Left forelimb (tissue), 1 donor: Measurements from ENCODE around the gene DVL3.
"Not testable (repeated sequence)": the region's sequence is repeated elsewhere in the genome, so short reads cannot be mapped to it uniquely, and the experiment has no call there.

Experiments used
- DNase-seq: peaks from one replicate; pipeline ENCODE4 v3.0.0-alpha.2; 2018; ENCODE audit warnings: low spot score

The DVL3 gene

GRCh38 chr3:184155644-184156521, 706 bp downstream of the DVL3 start:
- DNase-seq, result no peak

GRCh38 chr3:184156522-184156955, 1.4 kb downstream of the DVL3 start:
- DNase-seq, result peak; percentile 81

- no peak for DNase-seq
Observed at GRCh38 chr3:184157206-184157605, 2.0 kb downstream of the DVL3 start.

- DNase-seq, result no peak
Observed at GRCh38 chr3:184158404-184158803, 3.2 kb downstream of the DVL3 start.

GRCh38 chr3:184160456-184160855, 5.3 kb downstream of the DVL3 start:
- no peak for DNase-seq

- not testable (repeated sequence) for DNase-seq
Observed at GRCh38 chr3:184162571-184163070, 7.4 kb downstream of the DVL3 start.

- DNase-seq, result no peak
Observed at GRCh38 chr3:184164648-184165330, 9.6 kb downstream of the DVL3 start.

GRCh38 chr3:184165543-184165942, 10.4 kb downstream of the DVL3 start:
- DNase-seq, result no peak

- no peak for DNase-seq
Observed at GRCh38 chr3:184166671-184167070, 11.5 kb downstream of the DVL3 start.

- DNase-seq, result no peak
Observed at GRCh38 chr3:184167786-184168185, 12.6 kb downstream of the DVL3 start.

- DNase-seq, result no peak
Observed at GRCh38 chr3:184168363-184169120, 13.4 kb downstream of the DVL3 start.

GRCh38 chr3:184169896-184170875, 15.0 kb downstream of the DVL3 start:
- DNase-seq, result no peak

- no peak for DNase-seq
Observed at GRCh38 chr3:184171562-184171961, 16.4 kb downstream of the DVL3 start.

- no peak for DNase-seq
Observed at GRCh38 chr3:184172681-184173373, 17.6 kb downstream of the DVL3 start.

- no peak for DNase-seq
Observed at GRCh38 chr3:184173374-184173722, 18.2 kb downstream of the DVL3 start.

GRCh38 chr3:184174284-184174645, 19.1 kb downstream of the DVL3 start:
- no peak for DNase-seq

- peak; percentile 99 for DNase-seq
Observed at GRCh38 chr3:184174646-184175492, 19.7 kb downstream of the DVL3 start, which contains the start of gene AP2M1. Gene AP2M1 (plus strand): TSS chr3:184174855. CDS start chr3:184176994, 2,139 bp downstream.

- no peak for DNase-seq
Observed at GRCh38 chr3:184175506-184175905, 20.3 kb downstream of the DVL3 start.

GRCh38 chr3:184175981-184176376, 20.8 kb downstream of the DVL3 start:
- DNase-seq, result no peak
